Measurements from ENCODE around the gene SMIM5. TPM values are rescaled to one million over a fixed set of nuclear protein-coding genes. Genes with fewer than 3 reads are reported as not detected.

The SMIM5 gene
- total and polyA plus RNA-seq, 3 experiments from 2014 or later, result 0.13 to 0.20 TPM; not detected in 1

GRCh38 chr17:75623386-75623785, 9.8 kb upstream of the SMIM5 start:
- Mint-ChIP-seq H3K36me3 (peaks cover 0 to 20% (median 3%) of the 10 kb centered on the region in 3 donors), H3K27me3 (peaks cover 0 to 2% of the 10 kb centered on the region in 2 donors), H3K9me3 (no peaks in the 10 kb centered on the region), H3K4me3 (no peak overlapping the region), H3K27ac (no peak overlapping the region), H3K4me1 (no peaks in the 10 kb centered on the region)
- ChIA-PET POLR2A (no interaction called here), CTCF (interaction anchor here (1.3 to 2.6 kb wide), 2 partner anchors 10 to 14 kb away, joined by 3 to 18 read pairs; partner anchors contain the start of gene SMIM5)
- no peak for DNase-seq
- H3K9me3 ChIP-seq (ENCODE audit: low read length), result no peaks in the 10 kb centered on the region
- H3K27me3 ChIP-seq (ENCODE audit: insufficient read depth, low read length, poor library complexity, severe bottlenecking), result no peaks in the 10 kb centered on the region
- H3K4me1 ChIP-seq (ENCODE audit: insufficient read depth, low read length), result no peaks in the 10 kb centered on the region
- no peak overlapping the region for H3K4me3 ChIP-seq (ENCODE audit: low read length)
- no peaks in the 10 kb centered on the region for H3K36me3 ChIP-seq (ENCODE audit: insufficient read depth, low read length)
- H3K27ac ChIP-seq (ENCODE audit: low read depth, low read length), result no peak overlapping the region

GRCh38 chr17:75624021-75624420, 9.2 kb upstream of the SMIM5 start:
- no peaks in the 10 kb centered on the region for H3K4me1 ChIP-seq (ENCODE audit: insufficient read depth, low read length)
- POLR2A ChIA-PET, result no interaction called here
- no peaks in the 10 kb centered on the region for H3K36me3 ChIP-seq (ENCODE audit: insufficient read depth, low read length)

GRCh38 chr17:75624714-75625345, 8.4 kb upstream of the SMIM5 start:
- no peaks in the 10 kb centered on the region for H3K4me1 Mint-ChIP-seq
- H3K4me3 Mint-ChIP-seq, result no peak overlapping the region
- no peak for DNase-seq
- Histone ChIP-seq H3K4me1 (ENCODE audit: insufficient read depth, low read length) (no peaks in the 10 kb centered on the region), H3K36me3 (ENCODE audit: insufficient read depth, low read length) (no peaks in the 10 kb centered on the region), H3K27ac (ENCODE audit: low read depth, low read length) (no peak overlapping the region), H3K9me3 (ENCODE audit: low read length) (no peaks in the 10 kb centered on the region), H3K4me3 (ENCODE audit: low read length) (no peak overlapping the region), H3K27me3 (ENCODE audit: insufficient read depth, low read length, poor library complexity, severe bottlenecking) (no peaks in the 10 kb centered on the region)
- H3K9me3 Mint-ChIP-seq, result no peaks in the 10 kb centered on the region
- ChIA-PET CTCF (interaction anchor here (0.8 to 2.6 kb wide), 10 partner anchors 8 to 137 kb away, joined by 3 to 18 read pairs (median 3); partner anchors contain the start of gene SMIM5), POLR2A (no interaction called here)
- no peak overlapping the region for H3K27ac Mint-ChIP-seq
- peaks cover 0 to 19% (median 3%) of the 10 kb centered on the region in 3 donors for H3K36me3 Mint-ChIP-seq
- peaks cover 0 to 2% of the 10 kb centered on the region in 2 donors for H3K27me3 Mint-ChIP-seq

More at GRCh38 chr17:75624021-75624420, 9.2 kb upstream of the SMIM5 start:
- no peaks in the 10 kb centered on the region for H3K4me1 Mint-ChIP-seq
- CTCF ChIA-PET, result interaction anchor here (1.2 to 2.6 kb wide), 3 partner anchors 9 to 125 kb away, joined by 3 to 18 read pairs (median 3); partner anchors contain the start of gene SMIM5
- no peak for DNase-seq
- Histone ChIP-seq H3K27me3 (ENCODE audit: insufficient read depth, low read length, poor library complexity, severe bottlenecking) (no peaks in the 10 kb centered on the region), H3K9me3 (ENCODE audit: low read length) (no peaks in the 10 kb centered on the region), H3K4me3 (ENCODE audit: low read length) (no peak overlapping the region), H3K27ac (ENCODE audit: low read depth, low read length) (no peak overlapping the region)
- peaks cover 0 to 19% (median 3%) of the 10 kb centered on the region in 3 donors for H3K36me3 Mint-ChIP-seq
- peak overlapping the region in 2 of 8 donors; percentile 27 to 41 for H3K27ac Mint-ChIP-seq
- H3K9me3 Mint-ChIP-seq, result no peaks in the 10 kb centered on the region
- H3K4me3 Mint-ChIP-seq, result no peak overlapping the region
- peaks cover 0 to 2% of the 10 kb centered on the region in 2 donors for H3K27me3 Mint-ChIP-seq

GRCh38 chr17:75625813-75626486, 7.3 kb upstream of the SMIM5 start:
- no peak overlapping the region for H3K4me3 Mint-ChIP-seq
- H3K9me3 ChIP-seq (ENCODE audit: low read length), result no peaks in the 10 kb centered on the region
- no peaks in the 10 kb centered on the region for H3K4me1 Mint-ChIP-seq
- H3K36me3 Mint-ChIP-seq, result peaks cover 0 to 19% (median 3%) of the 10 kb centered on the region in 3 donors
- H3K36me3 ChIP-seq (ENCODE audit: insufficient read depth, low read length), result no peaks in the 10 kb centered on the region
- H3K4me3 ChIP-seq (ENCODE audit: low read length), result no peak overlapping the region
- no peak overlapping the region for H3K27ac ChIP-seq (ENCODE audit: low read depth, low read length)
- ChIA-PET CTCF (interaction anchor here (0.9 to 12.6 kb wide), 6 partner anchors 9 to 136 kb away, joined by 3 to 181 read pairs (median 4); no protein-coding TSS in a partner anchor), POLR2A (no interaction called here)
- no peaks in the 10 kb centered on the region for H3K4me1 ChIP-seq (ENCODE audit: insufficient read depth, low read length)
- DNase-seq, result no peak
- no peak overlapping the region for H3K27ac Mint-ChIP-seq
- no peaks in the 10 kb centered on the region for H3K27me3 ChIP-seq (ENCODE audit: insufficient read depth, low read length, poor library complexity, severe bottlenecking)
- peaks cover 0 to 2% of the 10 kb centered on the region in 2 donors for H3K27me3 Mint-ChIP-seq
- no peaks in the 10 kb centered on the region for H3K9me3 Mint-ChIP-seq

- CTCF ChIA-PET, result interaction anchor here (1.9 to 12.6 kb wide), 2 partner anchors 9 to 121 kb away, joined by 7 to 181 read pairs; no protein-coding TSS in a partner anchor
- DNase-seq, result no peak
- no peaks in the 10 kb centered on the region for H3K27me3 ChIP-seq (ENCODE audit: insufficient read depth, low read length, poor library complexity, severe bottlenecking)
- Mint-ChIP-seq H3K27ac (peak overlapping the region in 1 of 8 donors; percentile 81), H3K27me3 (peaks cover 0 to 2% of the 10 kb centered on the region in 2 donors), H3K36me3 (peaks cover 0 to 20% (median 3%) of the 10 kb centered on the region in 3 donors), H3K9me3 (no peaks in the 10 kb centered on the region), H3K4me1 (no peaks in the 10 kb centered on the region), H3K4me3 (no peak overlapping the region)
- H3K4me3 ChIP-seq (ENCODE audit: low read length), result no peak overlapping the region
- H3K27ac ChIP-seq (ENCODE audit: low read depth, low read length), result no peak overlapping the region
- POLR2A ChIA-PET, result no interaction called here
- no peaks in the 10 kb centered on the region for H3K36me3 ChIP-seq (ENCODE audit: insufficient read depth, low read length)
- no peaks in the 10 kb centered on the region for H3K9me3 ChIP-seq (ENCODE audit: low read length)
- no peaks in the 10 kb centered on the region for H3K4me1 ChIP-seq (ENCODE audit: insufficient read depth, low read length)
Measured at GRCh38 chr17:75626496-75627038, 6.7 kb upstream of the SMIM5 start.

- Histone ChIP-seq H3K9me3 (ENCODE audit: low read length) (no peaks in the 10 kb centered on the region), H3K27me3 (ENCODE audit: insufficient read depth, low read length, poor library complexity, severe bottlenecking) (no peaks in the 10 kb centered on the region), H3K4me3 (ENCODE audit: low read length) (no peak overlapping the region), H3K36me3 (ENCODE audit: insufficient read depth, low read length) (no peaks in the 10 kb centered on the region), H3K4me1 (ENCODE audit: insufficient read depth, low read length) (no peaks in the 10 kb centered on the region), H3K27ac (ENCODE audit: low read depth, low read length) (no peak overlapping the region)
- ChIA-PET CTCF (interaction anchor here (12.6 kb wide), 1 partner anchor 121 kb away, joined by 181 read pairs; no protein-coding TSS in a partner anchor), POLR2A (interaction anchor here (0.7 kb wide), 1 partner anchor 220 kb away, joined by 4 read pairs; no protein-coding TSS in a partner anchor)
- Mint-ChIP-seq H3K27ac (peak overlapping the region in 1 of 8 donors; percentile 81), H3K9me3 (no peaks in the 10 kb centered on the region), H3K4me1 (no peaks in the 10 kb centered on the region), H3K36me3 (peaks cover 0 to 19% (median 2%) of the 10 kb centered on the region in 3 donors), H3K27me3 (peaks cover 0 to 2% of the 10 kb centered on the region in 2 donors), H3K4me3 (no peak overlapping the region)
- no peak for DNase-seq
Measured at GRCh38 chr17:75627094-75627493, 6.1 kb upstream of the SMIM5 start.

GRCh38 chr17:75628425-75628824, 4.8 kb upstream of the SMIM5 start:
- Histone ChIP-seq H3K4me3 (ENCODE audit: low read length) (no peak overlapping the region), H3K27ac (ENCODE audit: low read depth, low read length) (no peak overlapping the region), H3K9me3 (ENCODE audit: low read length) (no peaks in the 10 kb centered on the region), H3K36me3 (ENCODE audit: insufficient read depth, low read length) (no peaks in the 10 kb centered on the region), H3K27me3 (ENCODE audit: insufficient read depth, low read length, poor library complexity, severe bottlenecking) (no peaks in the 10 kb centered on the region), H3K4me1 (ENCODE audit: insufficient read depth, low read length) (peaks cover 8% of the 10 kb centered on the region)
- peaks cover 0 to 7% (median 2%) of the 10 kb centered on the region in 3 donors for H3K4me1 Mint-ChIP-seq
- H3K36me3 Mint-ChIP-seq, result peaks cover 0 to 16% (median 0%) of the 10 kb centered on the region in 3 donors
- H3K9me3 Mint-ChIP-seq, result no peaks in the 10 kb centered on the region
- no peak for DNase-seq
- H3K27me3 Mint-ChIP-seq, result peaks cover 0 to 2% of the 10 kb centered on the region in 2 donors
- ChIA-PET CTCF (interaction anchor here (1.7 to 12.6 kb wide), 3 partner anchors 9 to 119 kb away, joined by 5 to 181 read pairs (median 5); no protein-coding TSS in a partner anchor), POLR2A (interaction anchor here (0.5 kb wide), 1 partner anchor 44 kb away, joined by 3 read pairs; no protein-coding TSS in a partner anchor)
- no peak overlapping the region for H3K27ac Mint-ChIP-seq
- H3K4me3 Mint-ChIP-seq, result no peak overlapping the region

Data from CD8-positive, alpha-beta memory T cell (primary cell).